GM12801 (cell line): ENCODE results near the gene NTNG1.

Experiments used
- TF ChIP-seq, protein P1 (sequence below): IDR thresholded peaks from one replicate; pipeline ENCODE4 v1.5.1; 2011; ENCODE audit warnings: control low read depth; ENCODE audit not compliant: insufficient read length; ENCODE audit errors: extremely low read depth

Gene NTNG1

DNA sequence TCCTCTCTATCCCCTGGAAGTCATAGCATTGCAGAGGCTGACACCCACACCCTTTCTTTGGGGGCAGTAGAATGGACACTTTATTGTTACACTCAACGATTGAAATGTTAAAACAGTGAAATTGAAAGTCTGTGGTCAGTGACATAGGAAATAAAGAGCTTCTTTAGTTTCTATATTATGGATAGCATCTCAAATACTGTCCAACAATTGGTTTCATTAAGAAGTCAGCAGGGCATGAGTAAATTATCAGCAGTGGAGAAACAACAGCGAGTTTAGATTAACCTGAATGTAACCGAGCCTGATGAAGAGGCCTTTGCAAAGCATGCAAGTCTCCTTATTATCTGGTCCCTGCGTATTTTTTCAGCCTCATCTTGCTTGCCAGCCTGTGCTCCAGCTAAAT, 350.7 kb downstream of the NTNG1 start:
- TF ChIP-seq, protein P1, sequence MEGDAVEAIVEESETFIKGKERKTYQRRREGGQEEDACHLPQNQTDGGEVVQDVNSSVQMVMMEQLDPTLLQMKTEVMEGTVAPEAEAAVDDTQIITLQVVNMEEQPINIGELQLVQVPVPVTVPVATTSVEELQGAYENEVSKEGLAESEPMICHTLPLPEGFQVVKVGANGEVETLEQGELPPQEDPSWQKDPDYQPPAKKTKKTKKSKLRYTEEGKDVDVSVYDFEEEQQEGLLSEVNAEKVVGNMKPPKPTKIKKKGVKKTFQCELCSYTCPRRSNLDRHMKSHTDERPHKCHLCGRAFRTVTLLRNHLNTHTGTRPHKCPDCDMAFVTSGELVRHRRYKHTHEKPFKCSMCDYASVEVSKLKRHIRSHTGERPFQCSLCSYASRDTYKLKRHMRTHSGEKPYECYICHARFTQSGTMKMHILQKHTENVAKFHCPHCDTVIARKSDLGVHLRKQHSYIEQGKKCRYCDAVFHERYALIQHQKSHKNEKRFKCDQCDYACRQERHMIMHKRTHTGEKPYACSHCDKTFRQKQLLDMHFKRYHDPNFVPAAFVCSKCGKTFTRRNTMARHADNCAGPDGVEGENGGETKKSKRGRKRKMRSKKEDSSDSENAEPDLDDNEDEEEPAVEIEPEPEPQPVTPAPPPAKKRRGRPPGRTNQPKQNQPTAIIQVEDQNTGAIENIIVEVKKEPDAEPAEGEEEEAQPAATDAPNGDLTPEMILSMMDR: no peak

- TF ChIP-seq, protein P1: no peak
These were observed 352.4 kb downstream of the NTNG1 start for GRCh38 chr1:107493111-107493716.

GRCh38 chr1:107494061-107494460, 353.2 kb downstream of the NTNG1 start:
- TF ChIP-seq, protein P1: no peak

DNA sequence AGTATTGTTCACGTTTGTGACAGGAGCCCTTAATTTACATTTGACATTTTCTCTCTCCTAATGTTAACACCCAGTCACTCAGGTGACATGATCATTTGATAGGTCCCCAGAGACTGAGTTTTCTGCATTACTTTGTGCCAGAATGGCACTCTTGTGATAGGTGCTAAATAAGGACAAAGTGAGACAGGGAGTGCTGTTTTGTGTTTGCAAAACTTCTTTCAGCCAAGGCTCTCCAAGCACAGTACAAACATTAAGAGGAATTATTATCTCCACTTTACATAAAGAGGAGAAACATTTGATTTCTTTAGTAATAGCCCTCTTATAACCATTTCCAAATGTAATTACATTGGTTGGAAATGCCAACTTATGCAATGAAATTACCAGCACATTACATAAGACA, 355.2 kb downstream of the NTNG1 start:
- TF ChIP-seq, protein P1: no peak

DNA sequence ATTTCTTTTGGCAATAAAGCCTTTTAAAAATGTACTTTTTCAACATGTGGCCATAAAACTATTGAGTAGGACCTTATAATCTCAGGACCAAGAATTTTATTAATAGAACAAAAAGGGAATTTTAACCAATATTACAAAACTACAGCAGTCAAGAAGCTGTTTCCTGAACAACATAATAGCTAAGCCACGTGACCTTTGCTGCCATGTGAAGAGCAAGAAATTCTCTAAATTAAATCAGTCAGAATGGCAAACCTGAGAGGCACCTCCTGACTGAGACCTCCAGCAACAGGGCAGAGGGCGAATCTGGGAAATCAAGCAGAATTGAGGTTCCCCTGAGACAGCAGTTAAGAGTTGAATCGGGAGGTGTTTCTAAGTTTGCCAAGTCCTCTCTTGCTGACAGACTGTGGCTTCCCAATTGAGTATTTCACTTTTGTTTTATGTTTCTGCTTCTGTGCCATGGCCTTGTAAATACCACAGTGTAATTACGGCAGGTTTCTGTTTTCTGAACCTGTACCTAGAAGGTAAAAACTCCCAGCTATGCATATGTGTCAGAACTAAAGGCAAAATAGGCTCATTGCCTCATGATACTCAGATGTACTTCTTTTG, 358.4 kb downstream of the NTNG1 start:
- TF ChIP-seq, protein P1: no peak

GRCh38 chr1:107501081-107501605, 360.3 kb downstream of the NTNG1 start:
- TF ChIP-seq, protein P1: no peak

DNA sequence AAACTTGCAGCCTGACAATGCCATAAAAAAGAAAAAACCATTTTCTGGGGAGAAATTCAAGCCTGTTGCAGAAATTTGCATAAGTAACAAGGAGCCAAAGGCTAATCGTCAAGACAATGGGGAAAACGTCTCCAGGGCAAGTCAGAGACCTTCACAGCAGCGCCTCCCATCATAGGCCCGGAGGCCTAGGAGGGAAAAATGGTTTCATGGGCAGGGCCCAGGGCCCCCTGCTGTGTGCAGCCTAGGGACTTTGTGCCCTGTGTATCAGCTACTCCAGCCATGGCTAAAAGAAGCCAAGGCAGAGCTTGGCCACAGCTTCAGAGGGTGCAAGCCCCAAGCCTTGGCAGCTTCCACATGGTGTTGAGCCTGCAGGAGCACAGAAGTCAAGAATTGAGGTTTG, 369.5 kb downstream of the NTNG1 start:
- TF ChIP-seq, protein P1: no peak
